ENCODE measurements around the gene CASTOR2. TPM values are rescaled to one million over a fixed set of nuclear protein-coding genes. Genes with fewer than 3 reads are reported as not detected.
"Not testable (repeated sequence)": the region's sequence is repeated elsewhere in the genome, so short reads cannot be mapped to it uniquely, and the experiment has no call there.

CASTOR2 gene
- total RNA-seq, 1 experiment from 2014 or later = 5.1 TPM

GRCh38 chr7:74993121-74993520 is 28.6 kb downstream of the CASTOR2 start:
- no TSS peak for BruUV-seq (replicated peaks)
- no peak for DNase-seq
- Mint-ChIP-seq H3K4me1 (ENCODE audit: low read depth, unreplicated experiment) (peaks cover 20% of the 10 kb centered on the region), H3K27me3 (ENCODE audit: unreplicated experiment) (peaks cover 11% of the 10 kb centered on the region), H3K4me3 (ENCODE audit: low read depth, unreplicated experiment) (no peak overlapping the region), H3K36me3 (ENCODE audit: insufficient read depth, unreplicated experiment) (peaks cover 5% of the 10 kb centered on the region), H3K27ac (ENCODE audit: unreplicated experiment) (no peak overlapping the region), H3K9me3 (ENCODE audit: low read depth, unreplicated experiment) (no peaks in the 10 kb centered on the region)
- intact Hi-C loops (cut with micrococcal nuclease; ENCODE audit: unreplicated experiment) = no loop called here
- CTCF ChIA-PET = no interaction called here
- no peak for TF ChIP-seq CTCF (IDR thresholded peaks at IDR 0.05; ENCODE audit: unreplicated experiment)

- H3K27ac Mint-ChIP-seq (ENCODE audit: unreplicated experiment); H3K36me3 Mint-ChIP-seq (ENCODE audit: insufficient read depth, unreplicated experiment); H3K9me3 Mint-ChIP-seq (ENCODE audit: low read depth, unreplicated experiment); H3K4me3 Mint-ChIP-seq (ENCODE audit: low read depth, unreplicated experiment); BruUV-seq (replicated peaks); DNase-seq; CTCF ChIA-PET; intact Hi-C loops (cut with micrococcal nuclease; ENCODE audit: unreplicated experiment): not testable (repeated sequence)
- Mint-ChIP-seq H3K27me3 (ENCODE audit: unreplicated experiment) (peaks cover 11% of the 10 kb centered on the region), H3K4me1 (ENCODE audit: low read depth, unreplicated experiment) (peaks cover 20% of the 10 kb centered on the region)
Observed at GRCh38 chr7:74994869-74995543, 30.5 kb downstream of the CASTOR2 start.

GRCh38 chr7:74996361-74996760 is 31.9 kb downstream of the CASTOR2 start:
- H3K4me3 Mint-ChIP-seq (ENCODE audit: low read depth, unreplicated experiment); H3K27me3 Mint-ChIP-seq (ENCODE audit: unreplicated experiment); H3K9me3 Mint-ChIP-seq (ENCODE audit: low read depth, unreplicated experiment); H3K36me3 Mint-ChIP-seq (ENCODE audit: insufficient read depth, unreplicated experiment); BruUV-seq (replicated peaks); intact Hi-C loops (cut with micrococcal nuclease; ENCODE audit: unreplicated experiment); CTCF ChIA-PET; DNase-seq; H3K27ac Mint-ChIP-seq (ENCODE audit: unreplicated experiment): not testable (repeated sequence)
- peaks cover 20% of the 10 kb centered on the region for H3K4me1 Mint-ChIP-seq (ENCODE audit: low read depth, unreplicated experiment)

- H3K27ac Mint-ChIP-seq (ENCODE audit: unreplicated experiment); DNase-seq; intact Hi-C loops (cut with micrococcal nuclease; ENCODE audit: unreplicated experiment); H3K36me3 Mint-ChIP-seq (ENCODE audit: insufficient read depth, unreplicated experiment); H3K27me3 Mint-ChIP-seq (ENCODE audit: unreplicated experiment); H3K9me3 Mint-ChIP-seq (ENCODE audit: low read depth, unreplicated experiment); CTCF ChIA-PET; BruUV-seq (replicated peaks); H3K4me3 Mint-ChIP-seq (ENCODE audit: low read depth, unreplicated experiment): not testable (repeated sequence)
- peaks cover 20% of the 10 kb centered on the region for H3K4me1 Mint-ChIP-seq (ENCODE audit: low read depth, unreplicated experiment)
Observed at GRCh38 chr7:74997811-74998210, 33.3 kb downstream of the CASTOR2 start.

- H3K27ac Mint-ChIP-seq (ENCODE audit: unreplicated experiment); CTCF ChIA-PET; intact Hi-C loops (cut with micrococcal nuclease; ENCODE audit: unreplicated experiment); H3K4me1 Mint-ChIP-seq (ENCODE audit: low read depth, unreplicated experiment); H3K27me3 Mint-ChIP-seq (ENCODE audit: unreplicated experiment); H3K36me3 Mint-ChIP-seq (ENCODE audit: insufficient read depth, unreplicated experiment); H3K9me3 Mint-ChIP-seq (ENCODE audit: low read depth, unreplicated experiment); BruUV-seq (replicated peaks); DNase-seq; H3K4me3 Mint-ChIP-seq (ENCODE audit: low read depth, unreplicated experiment): not testable (repeated sequence)
Observed at GRCh38 chr7:75001356-75001755, 36.9 kb downstream of the CASTOR2 start.

GRCh38 chr7:75010036-75010435 is 45.5 kb downstream of the CASTOR2 start:
- intact Hi-C loops (cut with micrococcal nuclease; ENCODE audit: unreplicated experiment) = no loop called here
- no peak overlapping the region for H3K27ac Mint-ChIP-seq (ENCODE audit: unreplicated experiment)
- BruUV-seq (replicated peaks) = no TSS peak

More at GRCh38 chr7:75010036-75010435, 45.5 kb downstream of the CASTOR2 start:
- Mint-ChIP-seq H3K36me3 (ENCODE audit: insufficient read depth, unreplicated experiment) (no peaks in the 10 kb centered on the region), H3K27me3 (ENCODE audit: unreplicated experiment) (no peaks in the 10 kb centered on the region), H3K9me3 (ENCODE audit: low read depth, unreplicated experiment) (no peaks in the 10 kb centered on the region), H3K4me3 (ENCODE audit: low read depth, unreplicated experiment) (no peak overlapping the region), H3K4me1 (ENCODE audit: low read depth, unreplicated experiment) (no peaks in the 10 kb centered on the region)
- TF ChIP-seq CTCF (IDR thresholded peaks at IDR 0.05; ENCODE audit: unreplicated experiment) = no peak
- DNase-seq = no peak
- CTCF ChIA-PET = no interaction called here

Data from Calu3 (cell line).